HG03521 (cell line): ENCODE data around the gene PEF1.

ENCODE experiments used
- ATAC-seq: cut with Tn5 transposase; IDR thresholded peaks from one replicate; pipeline ENCODE4 v1.9.1; 2021; ENCODE audit warnings: mild to moderate bottlenecking, moderate library complexity; ENCODE audit not compliant: unreplicated experiment

PEF1 gene

GRCh38 chr1:31655756-31656155 lies 11.1 kb upstream of the PEF1 start:
- no peak for ATAC-seq

GRCh38 chr1:31655104-31655503 lies 10.4 kb upstream of the PEF1 start:
- no peak for ATAC-seq

GRCh38 chr1:31654474-31654776 lies 9.7 kb upstream of the PEF1 start:
- no peak for ATAC-seq

- ATAC-seq, result no peak
Measured at GRCh38 chr1:31653717-31654473, 9.2 kb upstream of the PEF1 start.

- ATAC-seq, result no peak
Measured at GRCh38 chr1:31652891-31653499, 8.3 kb upstream of the PEF1 start.

- ATAC-seq, result no peak
Measured at GRCh38 chr1:31651766-31652165, 7.1 kb upstream of the PEF1 start.

- no peak for ATAC-seq
Measured at GRCh38 chr1:31651089-31651420, 6.4 kb upstream of the PEF1 start.

GRCh38 chr1:31650161-31651088 lies 5.7 kb upstream of the PEF1 start:
- ATAC-seq, result no peak

- ATAC-seq, result no peak
Measured at GRCh38 chr1:31648641-31649357, 4.1 kb upstream of the PEF1 start.

- ATAC-seq, result no peak
Measured at GRCh38 chr1:31648190-31648589, 3.5 kb upstream of the PEF1 start.

- no peak for ATAC-seq
Measured at GRCh38 chr1:31647106-31647505, 2.4 kb upstream of the PEF1 start.

GRCh38 chr1:31646259-31646960 lies 1.7 kb upstream of the PEF1 start:
- ATAC-seq, result no peak

GRCh38 chr1:31645274-31645568 lies 545 bp upstream of the PEF1 start:
- ATAC-seq, result no peak

- no peak for ATAC-seq
Measured at GRCh38 chr1:31643976-31644559, 608 bp downstream of the PEF1 start.

GRCh38 chr1:31642897-31643296 lies 1.8 kb downstream of the PEF1 start:
- ATAC-seq, result no peak

- no peak for ATAC-seq
Measured at GRCh38 chr1:31642366-31642765, 2.3 kb downstream of the PEF1 start.

- ATAC-seq, result no peak
Measured at GRCh38 chr1:31640964-31641363, 3.7 kb downstream of the PEF1 start.

GRCh38 chr1:31640179-31640578 lies 4.5 kb downstream of the PEF1 start:
- ATAC-seq, result no peak

- no peak for ATAC-seq
Measured at GRCh38 chr1:31639543-31639942, 5.1 kb downstream of the PEF1 start.

GRCh38 chr1:31637915-31638673 lies 6.6 kb downstream of the PEF1 start:
- ATAC-seq, result no peak
